Activated CD4-positive, alpha-beta T cell treated with anti-CD3 and anti-CD28 coated beads for 48 hours (primary cell): Measurements from ENCODE around the gene OSER1.

Experiments
- DNase-seq: peaks from one replicate; pipeline ENCODE4 v3.0.0-alpha.2; 2020

OSER1 gene

GRCh38 chr20:44172572-44172950 is 38.0 kb downstream of the OSER1 start:
- no peak for DNase-seq

GRCh38 chr20:44171775-44172571 is 38.6 kb downstream of the OSER1 start:
- no peak for DNase-seq

GRCh38 chr20:44170816-44171410 is 39.7 kb downstream of the OSER1 start:
- DNase-seq: no peak

GRCh38 chr20:44167736-44168135 is 42.8 kb downstream of the OSER1 start:
- DNase-seq: no peak

GRCh38 chr20:44166477-44166876 is 44.1 kb downstream of the OSER1 start:
- DNase-seq: no peak

- no peak for DNase-seq
Measured at GRCh38 chr20:44166008-44166407, 44.6 kb downstream of the OSER1 start.

- DNase-seq: no peak
Measured at GRCh38 chr20:44160133-44160532, 50.4 kb downstream of the OSER1 start.

GRCh38 chr20:44159711-44160110 is 50.9 kb downstream of the OSER1 start:
- DNase-seq: no peak

- no peak for DNase-seq
Measured at GRCh38 chr20:44159125-44159524, 51.4 kb downstream of the OSER1 start.

- DNase-seq: no peak
Measured at GRCh38 chr20:44157061-44157460, 53.5 kb downstream of the OSER1 start.

- DNase-seq: no peak
Measured at GRCh38 chr20:44154521-44155001, 56.0 kb downstream of the OSER1 start.

- no peak for DNase-seq
Measured at GRCh38 chr20:44153636-44154043, 56.9 kb downstream of the OSER1 start.

- no peak for DNase-seq
Measured at GRCh38 chr20:44151621-44152416, 58.8 kb downstream of the OSER1 start.

- no peak for DNase-seq
Measured at GRCh38 chr20:44146272-44146671, 64.3 kb downstream of the OSER1 start.
